Stomach (tissue), 4 donors: ENCODE results near the gene NUP188.
A peak's percentile ranks its signal among the peaks of the same experiment; 100 is the strongest.

Experiments
- CTCF ChIP-seq, 7 experiments: fragments of 450-650 bp in 4 of 7; fragments of 200-600 bp in 3 of 7; sonication (generic) in 3 of 7; IDR thresholded peaks; one replicate each; pipeline ENCODE4 v1.5.1; 2016 to 2019; ENCODE audit warnings: antibody characterized with exemption in 7 of 7, control low read depth in 2 of 7, mild to moderate bottlenecking in 1 of 7
- EP300 ChIP-seq: sonication (generic); formaldehyde crosslinking; IDR thresholded peaks from one replicate; pipeline ENCODE4 v1.6.1; 2017; ENCODE audit warnings: antibody characterized with exemption
- POLR2AphosphoS5 ChIP-seq, 3 donors: sonication (generic); formaldehyde crosslinking; IDR thresholded peaks; one replicate each; pipeline ENCODE4 v1.6.1; 2016; ENCODE audit warnings: antibody characterized with exemption in 3 of 3

GRCh38 chr9:128987805-128988204 is 40.3 kb downstream of the NUP188 start:
- TF ChIP-seq CTCF (IDR thresholded peaks at IDR 0.05), result no peak
- no peak for TF ChIP-seq EP300
- peak in 1 of 3 donors; percentile 26 for TF ChIP-seq POLR2AphosphoS5 (IDR thresholded peaks at IDR 0.05)
